ENCODE measurements around the gene COA4.

- TF ChIP-seq CTCF (IDR thresholded peaks at IDR 0.05): no peak
- TF ChIP-seq POLR2A (IDR thresholded peaks at IDR 0.05): no peak
These were observed 37.6 kb downstream of the COA4 start for GRCh38 chr11:73839123-73839457.

Data from lower leg skin (tissue), 3 donors.